HT1080 (cell line): ENCODE results near the gene SYNE4. TPM values are rescaled to one million over a fixed set of nuclear protein-coding genes. Genes with fewer than 3 reads are reported as not detected.
"Not testable (repeated sequence)": the region's sequence is repeated elsewhere in the genome, so short reads cannot be mapped to it uniquely, and the experiment has no call there.

Source experiments
- DNase-seq: peaks from one replicate; pipeline ENCODE4 v3.0.0-alpha.2; 2015; ENCODE audit warnings: low read depth
- polyA plus RNA-seq, 2 experiments: library from polyadenylated mRNA; depleted of rRNA; stranded (reverse); fragments of >200 nt; gene quantifications; 2 replicates each; pipeline ENCODE4 v1.2.3, GENCODE V29; 2015
- total RNA-seq: library from RNA; depleted of rRNA; stranded (reverse); fragments of >200 nt; shearing (Covaris generic); gene quantifications from 2 replicates; pipeline ENCODE4 v1.2.3, GENCODE V29; 2014; rRNA removed

SYNE4 gene, protein sequence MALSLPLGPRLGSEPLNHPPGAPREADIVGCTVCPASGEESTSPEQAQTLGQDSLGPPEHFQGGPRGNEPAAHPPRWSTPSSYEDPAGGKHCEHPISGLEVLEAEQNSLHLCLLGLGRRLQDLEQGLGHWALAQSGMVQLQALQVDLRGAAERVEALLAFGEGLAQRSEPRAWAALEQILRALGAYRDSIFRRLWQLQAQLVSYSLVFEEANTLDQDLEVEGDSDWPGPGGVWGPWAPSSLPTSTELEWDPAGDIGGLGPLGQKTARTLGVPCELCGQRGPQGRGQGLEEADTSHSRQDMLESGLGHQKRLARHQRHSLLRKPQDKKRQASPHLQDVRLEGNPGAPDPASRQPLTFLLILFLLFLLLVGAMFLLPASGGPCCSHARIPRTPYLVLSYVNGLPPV
- not detected in 2 replicates for total RNA-seq
- polyA plus RNA-seq (2015; cell fraction: cytosol; rRNA removed): 0.24 TPM in 1 of 2 replicates, not detected in the other
- 1.5 and 1.7 TPM in 2 replicates for polyA plus RNA-seq (2015; cell fraction: nucleus; rRNA removed)

GRCh38 chr19:36008336-36008978 lies at the start of gene SYNE4:
Gene SYNE4, minus strand, starts transcription at chr19:36008813. Its CDS starts 132 bp downstream, at chr19:36008681.
- no peak for DNase-seq

GRCh38 chr19:36054733-36055686 lies 46.4 kb upstream of the SYNE4 start, which contains the start of gene WDR62:
Gene WDR62, plus strand, starts transcription at chr19:36054897. Its CDS starts 75 bp downstream, at chr19:36054972.
- DNase-seq: no peak

DNA sequence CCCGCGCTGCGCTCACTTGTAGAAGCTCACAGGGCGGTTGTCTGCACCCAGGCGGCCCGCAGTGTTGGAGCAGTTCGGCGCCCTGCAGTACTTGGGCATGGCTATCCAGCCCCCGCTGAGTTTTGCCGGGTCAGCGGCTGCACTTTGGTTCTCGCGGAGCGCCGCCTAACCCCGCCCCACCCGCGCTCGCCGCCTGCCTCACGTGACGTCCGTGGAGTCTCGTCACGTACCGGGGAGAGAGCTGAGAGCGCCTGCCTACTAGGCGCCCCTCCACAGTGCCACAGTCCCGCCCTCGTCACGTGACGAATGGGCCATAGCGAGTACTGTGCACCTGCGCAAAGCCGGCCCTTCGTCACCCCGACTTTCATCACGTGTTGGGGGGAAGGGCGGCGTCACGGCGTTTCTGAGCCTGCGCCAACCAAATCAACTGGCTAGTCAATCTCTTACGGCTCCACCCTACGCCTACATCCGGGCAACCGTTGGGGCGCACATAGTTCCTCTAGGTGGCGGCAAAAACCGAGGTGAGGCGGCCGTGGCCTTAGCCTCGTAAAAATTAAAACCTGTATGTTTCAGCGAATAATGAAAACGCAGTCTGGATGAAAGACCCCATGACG lies 45.6 kb upstream of the SYNE4 start, which contains the start of gene THAP8:
Gene THAP8 (minus strand): TSS at position 167 of the 614 bp plus-strand sequence. CDS start 68 bp downstream, at position 99.
- DNase-seq: peak; percentile 99

GRCh38 chr19:36051637-36052036 lies 43.0 kb upstream of the SYNE4 start:
- DNase-seq: no peak

DNA sequence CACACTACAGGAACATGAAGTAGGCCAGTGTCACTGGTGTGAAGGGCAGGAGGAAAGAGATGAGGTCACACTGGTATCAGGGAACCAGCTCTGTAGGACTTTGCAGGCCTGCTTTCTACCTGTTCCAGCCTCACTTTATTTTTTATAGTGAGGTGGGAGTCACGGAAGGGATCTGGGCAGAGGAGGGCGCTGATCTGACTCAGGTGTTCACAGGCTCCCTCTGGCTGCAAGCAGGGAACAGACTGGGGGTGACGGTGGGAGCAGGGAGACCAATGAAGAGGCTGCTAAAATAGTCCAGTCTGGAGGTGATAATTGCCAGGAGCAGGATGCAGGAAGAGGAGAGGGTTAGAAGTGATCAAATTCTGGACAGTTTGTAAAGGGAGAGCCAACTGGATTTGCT lies 42.6 kb upstream of the SYNE4 start:
- DNase-seq: no peak

DNA sequence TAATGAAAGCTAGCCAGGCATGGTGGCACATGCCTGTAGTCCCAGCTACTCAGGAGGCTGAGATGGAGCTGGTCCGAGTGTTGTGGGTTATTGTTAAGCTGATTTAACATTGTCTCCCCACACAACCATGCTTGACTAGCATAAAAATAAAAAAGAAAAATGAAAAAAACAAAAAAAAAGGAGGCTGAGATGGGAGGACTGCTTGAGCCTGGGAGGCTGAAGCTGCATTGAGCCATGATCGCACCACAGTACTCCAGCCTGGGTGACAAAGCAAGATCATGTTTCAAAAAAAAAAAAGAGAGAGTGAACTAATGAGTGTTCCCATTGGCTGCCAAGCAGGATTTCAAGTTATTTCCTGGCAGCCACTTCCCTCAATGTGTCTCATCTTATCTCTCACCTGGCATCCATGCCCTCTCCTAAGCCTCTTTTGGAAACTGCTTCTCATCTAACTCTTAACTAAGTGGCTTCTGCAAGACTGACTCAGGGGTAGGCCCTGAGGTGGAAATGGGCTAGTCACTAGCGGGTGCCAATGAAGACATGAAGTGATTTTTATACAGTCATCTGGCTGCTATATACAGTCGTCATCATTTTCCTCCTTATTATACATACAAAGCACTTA lies 40.6 kb upstream of the SYNE4 start:
- DNase-seq: no peak

GRCh38 chr19:36047835-36048234 lies 39.2 kb upstream of the SYNE4 start:
- DNase-seq: no peak

DNA sequence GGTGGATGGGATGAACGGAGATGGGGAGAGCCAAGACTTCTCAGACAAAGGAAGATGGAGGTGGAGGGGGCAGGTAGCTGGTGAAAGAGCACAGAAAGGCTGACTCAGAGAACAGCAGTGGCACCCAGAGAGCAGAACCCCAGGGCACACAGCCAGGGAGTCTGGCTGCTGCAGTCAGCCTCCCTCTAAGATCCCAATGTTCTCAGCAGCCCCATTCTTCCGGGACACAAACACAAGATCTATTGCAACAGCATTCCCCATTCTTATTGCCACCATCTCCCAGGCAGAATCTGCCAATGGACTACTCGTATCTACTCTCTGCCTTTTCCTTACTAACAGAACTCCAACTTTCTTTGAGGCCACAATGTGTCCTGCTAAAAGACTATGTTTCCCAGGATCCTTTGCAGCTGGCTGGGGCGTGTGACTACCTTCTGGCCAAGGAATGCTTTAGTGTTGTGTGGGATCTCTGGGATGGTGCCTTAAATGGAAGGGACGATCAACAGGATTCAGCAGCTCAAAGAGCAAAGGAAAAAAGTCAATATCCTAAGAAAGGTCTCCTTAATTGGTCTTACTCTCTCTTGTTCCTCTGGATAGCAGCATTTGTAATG lies 37.9 kb upstream of the SYNE4 start:
- DNase-seq: no peak

DNA sequence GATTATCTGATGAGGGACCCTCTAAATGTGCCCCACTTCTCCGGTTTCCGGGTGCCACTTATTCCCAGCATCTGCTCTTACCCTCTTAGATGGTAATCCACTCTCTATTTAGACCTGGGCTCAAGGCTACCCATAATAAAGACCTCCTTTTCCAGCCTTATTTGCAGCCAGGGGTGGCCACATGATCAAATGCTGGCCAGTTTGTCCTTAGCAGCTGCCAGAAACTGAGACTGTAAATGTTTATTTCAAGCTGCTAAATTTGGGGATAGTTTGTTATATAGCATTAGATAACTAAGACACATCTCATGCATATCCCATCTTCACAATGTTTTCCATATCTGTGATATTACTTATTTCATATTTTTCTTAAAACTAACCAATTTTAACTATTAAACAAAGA lies 35.3 kb upstream of the SYNE4 start:
- DNase-seq: no peak

- DNase-seq: no peak
Measured at GRCh38 chr19:36041831-36042230, 33.2 kb upstream of the SYNE4 start.

DNA sequence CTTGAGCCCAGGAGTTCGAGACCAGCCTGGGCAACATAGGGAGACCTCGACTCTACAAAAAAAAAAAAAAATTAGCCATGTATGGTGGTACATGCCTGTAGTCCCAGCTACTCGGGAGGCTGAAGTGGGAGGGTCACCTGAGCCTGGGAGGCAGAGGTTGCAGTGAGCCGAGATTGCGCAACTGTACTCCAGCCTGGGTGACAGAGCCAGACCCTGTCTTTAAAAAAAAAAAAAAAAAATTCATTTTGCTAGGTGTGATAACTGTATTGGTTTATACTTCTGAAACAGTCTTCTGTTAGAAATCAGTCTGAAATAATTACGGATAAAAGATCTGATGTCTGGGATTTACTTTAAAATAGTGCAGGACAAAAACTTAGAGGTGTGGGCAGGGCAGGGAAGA lies 32.5 kb upstream of the SYNE4 start:
- DNase-seq: not testable (repeated sequence)

- no peak for DNase-seq
Measured at GRCh38 chr19:36040495-36040894, 31.9 kb upstream of the SYNE4 start.

DNA sequence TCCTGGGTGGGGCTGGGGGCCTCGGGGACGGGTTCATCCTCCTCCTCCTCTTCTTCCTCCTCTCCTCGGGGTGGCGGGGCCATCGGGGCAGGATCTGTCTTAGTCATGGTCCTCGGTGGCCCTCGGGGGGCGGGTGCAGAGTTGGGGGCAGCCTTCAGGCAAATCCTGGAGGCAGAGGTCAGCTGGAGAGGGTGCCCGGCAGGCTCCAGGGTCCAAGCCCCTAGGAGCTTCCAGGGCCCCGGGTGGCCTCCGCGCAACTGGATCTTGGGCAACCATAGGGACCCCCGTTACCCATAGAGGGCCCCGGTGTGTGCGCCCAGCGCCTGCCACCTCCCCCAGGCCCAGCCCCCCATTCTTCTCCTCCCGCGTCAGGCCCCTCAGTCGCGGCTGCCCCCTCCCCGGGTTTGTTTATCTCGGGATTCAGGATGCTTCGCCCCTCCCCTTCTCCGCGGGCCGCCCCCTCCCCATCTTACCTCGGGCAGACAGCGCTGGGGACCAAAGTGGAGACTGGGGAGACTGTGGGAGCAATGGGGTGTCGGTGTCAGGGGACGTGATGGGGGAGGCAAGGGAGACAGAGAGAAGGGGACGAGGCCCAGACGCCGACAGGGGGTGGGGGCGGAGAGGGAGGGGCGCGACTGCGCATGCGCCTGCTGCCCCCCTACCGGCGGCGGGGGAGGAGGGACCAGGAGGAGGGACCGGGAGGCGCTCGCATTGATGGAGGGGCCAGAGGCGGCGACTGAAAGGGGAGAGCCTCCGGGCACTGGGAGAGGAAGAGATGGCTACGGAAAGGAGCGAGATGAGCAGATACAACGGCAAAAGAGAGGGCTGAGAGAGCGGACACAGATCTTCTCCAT lies 23.9 kb upstream of the SYNE4 start, which contains the start of gene CLIP3:
Gene CLIP3 (minus strand): TSS at position 623 of the 854 bp plus-strand sequence. CDS start 516 bp downstream, at position 107.
- DNase-seq: no peak

- DNase-seq: no peak
Measured at GRCh38 chr19:36031308-36031707, 22.7 kb upstream of the SYNE4 start.

- no peak for DNase-seq
Measured at GRCh38 chr19:36030264-36031148, 21.9 kb upstream of the SYNE4 start.

- no peak for DNase-seq
Measured at GRCh38 chr19:36028313-36029041, 19.9 kb upstream of the SYNE4 start.

GRCh38 chr19:36027696-36028095 lies 19.1 kb upstream of the SYNE4 start:
- no peak for DNase-seq
